Immature natural killer cell (primary cell): ENCODE results near the gene ITFG1. TPM values are rescaled to one million over a fixed set of nuclear protein-coding genes. Genes with fewer than 3 reads are reported as not detected.

ENCODE experiments used
- DNase-seq, 3 donors: peaks; one replicate each; pipeline ENCODE4 v3.0.0; 2022; ENCODE audit warnings: mixed read lengths in 1 of 3
- H3K27ac Mint-ChIP-seq, 6 donors: one replicate each; pipeline ENCODE4 v1.8.0; 2020; ENCODE audit warnings: mixed read lengths in 6 of 6, mild to moderate bottlenecking in 5 of 6, inconsistent platforms in 4 of 6, moderate library complexity in 3 of 6
- H3K27me3 Mint-ChIP-seq, 3 donors: one replicate each; pipeline ENCODE4 v1.8.0; 2020 to 2021; ENCODE audit warnings: low read depth in 3 of 3, mild to moderate bottlenecking in 3 of 3, mixed read lengths in 3 of 3, moderate library complexity in 3 of 3, inconsistent platforms in 1 of 3
- H3K36me3 Mint-ChIP-seq, 3 donors: one replicate each; pipeline ENCODE4 v1.8.0; 2020; ENCODE audit warnings: mixed read lengths in 3 of 3, inconsistent platforms in 2 of 3, mild to moderate bottlenecking in 2 of 3
- H3K4me1 Mint-ChIP-seq, 2 donors: one replicate each; pipeline ENCODE4 v1.8.0; 2020; ENCODE audit warnings: inconsistent platforms in 2 of 2, mild to moderate bottlenecking in 2 of 2, mixed read lengths in 2 of 2, moderate library complexity in 1 of 2
- H3K4me3 Mint-ChIP-seq, 5 donors: one replicate each; pipeline ENCODE4 v1.8.0; 2020; ENCODE audit warnings: mild to moderate bottlenecking in 5 of 5, mixed read lengths in 5 of 5, inconsistent platforms in 3 of 5, moderate library complexity in 3 of 5
- H3K9me3 Mint-ChIP-seq, 6 donors: one replicate each; pipeline ENCODE4 v1.8.0; 2020; ENCODE audit warnings: mild to moderate bottlenecking in 6 of 6, mixed read lengths in 6 of 6, inconsistent platforms in 4 of 6, moderate library complexity in 3 of 6
- polyA plus RNA-seq, 3 donors: library from polyadenylated mRNA; unstranded; fragments of 300-500 nt; fragmentation: Illumina TruSeq; gene quantifications; one replicate each; pipeline ENCODE4 v1.2.3, GENCODE V29; 2021

Gene ITFG1
- polyA plus RNA-seq, 3 donors from 2014 or later: 23.3 to 52.6 (median 38.2) TPM

DNA sequence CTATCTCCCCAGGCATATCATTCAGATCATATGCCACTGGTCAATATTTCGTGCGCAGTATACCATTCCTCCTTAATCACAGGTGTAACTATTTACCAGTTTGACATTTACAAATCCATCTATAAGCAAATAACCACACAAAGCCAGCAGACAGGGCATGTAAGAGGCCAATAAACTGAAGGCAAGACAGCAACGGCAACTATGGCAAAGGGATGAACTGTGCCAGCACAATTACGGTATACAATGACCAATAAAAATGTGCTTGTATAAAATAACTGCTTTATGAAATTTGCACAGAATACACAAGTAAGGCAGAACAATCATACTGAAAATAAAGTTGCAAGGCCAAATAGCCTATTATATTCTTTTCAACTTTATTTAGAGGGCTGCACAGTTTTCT lies 326.3 kb downstream of the ITFG1 start:
- no peak overlapping the region for H3K4me3 Mint-ChIP-seq
- no peaks in the 10 kb centered on the region for H3K36me3 Mint-ChIP-seq
- H3K27ac Mint-ChIP-seq: no peak overlapping the region
- H3K27me3 Mint-ChIP-seq: peaks cover 1 to 5% (median 3%) of the 10 kb centered on the region in 3 donors
- DNase-seq: no peak
- no peaks in the 10 kb centered on the region for H3K4me1 Mint-ChIP-seq
- no peaks in the 10 kb centered on the region for H3K9me3 Mint-ChIP-seq

DNA sequence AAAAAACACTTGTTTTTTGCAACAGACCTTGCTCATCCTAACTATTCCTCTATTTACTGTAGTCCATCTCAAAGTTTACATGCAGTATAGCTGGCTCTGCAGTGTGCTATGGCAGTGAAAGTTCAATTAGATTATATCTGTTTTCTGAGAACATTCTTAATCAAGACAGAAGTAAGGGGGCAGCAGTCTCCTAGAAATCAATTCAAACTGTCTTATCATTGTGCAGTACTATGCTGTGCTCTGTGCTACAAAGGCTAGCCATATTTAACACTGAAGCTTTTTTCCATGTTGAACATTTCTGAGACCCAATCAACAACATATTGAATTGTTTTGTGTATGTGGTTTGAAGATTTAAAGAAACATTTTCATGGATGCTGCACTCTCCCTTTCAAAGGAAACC lies 328.6 kb downstream of the ITFG1 start:
- Mint-ChIP-seq H3K27me3 (peaks cover 1 to 7% (median 3%) of the 10 kb centered on the region in 3 donors), H3K9me3 (no peaks in the 10 kb centered on the region), H3K27ac (no peak overlapping the region), H3K4me3 (no peak overlapping the region), H3K36me3 (no peaks in the 10 kb centered on the region), H3K4me1 (no peaks in the 10 kb centered on the region)
- DNase-seq: no peak

DNA sequence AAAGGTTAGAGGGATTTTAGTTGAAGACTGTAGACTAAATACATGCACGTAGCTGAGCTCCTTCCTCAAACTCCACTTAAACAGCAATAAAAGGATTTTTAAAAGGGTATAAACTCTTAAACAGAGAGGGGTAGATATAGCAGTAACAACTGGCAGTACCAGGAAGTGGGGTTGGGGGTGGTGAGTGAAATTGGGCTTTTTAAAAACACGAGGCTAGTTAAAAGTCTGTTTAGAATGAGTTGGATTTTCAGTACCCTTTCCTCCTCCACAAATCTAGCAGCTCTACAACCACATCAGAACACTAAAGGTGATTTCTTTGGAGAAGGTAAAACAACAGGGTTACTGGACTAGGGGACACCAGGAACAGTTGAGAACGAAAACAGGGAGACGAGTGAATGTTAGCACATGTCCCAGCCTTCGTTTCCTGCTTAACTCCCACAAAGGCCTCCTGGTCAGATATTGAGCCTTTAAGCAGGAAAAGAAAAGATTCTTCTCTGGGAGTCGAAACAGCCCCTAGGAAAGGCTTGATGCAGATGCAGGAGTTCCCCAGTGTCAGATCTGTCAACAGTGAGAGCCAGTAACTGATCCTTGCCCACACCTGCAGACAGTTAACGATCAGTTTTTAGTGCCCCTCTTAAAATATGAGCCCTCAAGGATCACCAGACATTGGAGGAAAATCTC lies 331.0 kb downstream of the ITFG1 start:
- H3K27ac Mint-ChIP-seq: no peak overlapping the region
- H3K36me3 Mint-ChIP-seq: no peaks in the 10 kb centered on the region
- peaks cover 3 to 9% (median 4%) of the 10 kb centered on the region in 3 donors for H3K27me3 Mint-ChIP-seq
- DNase-seq: no peak
- no peaks in the 10 kb centered on the region for H3K4me1 Mint-ChIP-seq
- no peaks in the 10 kb centered on the region for H3K9me3 Mint-ChIP-seq
- H3K4me3 Mint-ChIP-seq: no peak overlapping the region

DNA sequence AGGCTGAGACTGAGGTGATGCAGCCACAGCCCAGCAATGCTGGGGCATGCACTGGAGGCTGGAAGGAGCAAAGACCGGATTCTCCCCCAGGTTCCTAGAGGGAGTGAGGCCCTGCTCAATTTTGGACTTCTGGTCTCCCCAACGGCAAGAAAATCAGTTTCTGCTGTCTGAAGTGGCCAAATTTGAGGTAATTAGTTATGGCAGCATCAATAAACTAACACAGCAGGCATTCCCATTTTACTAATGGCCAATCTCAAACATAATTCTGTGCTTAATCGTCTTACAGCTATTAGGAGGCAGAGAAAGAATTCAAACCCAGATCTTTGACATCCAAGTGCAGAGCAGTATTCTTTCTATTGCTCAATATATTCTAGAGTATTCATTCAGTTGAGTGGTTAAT lies 333.3 kb downstream of the ITFG1 start:
- Mint-ChIP-seq H3K27me3 (peaks cover 3 to 9% (median 4%) of the 10 kb centered on the region in 3 donors), H3K27ac (no peak overlapping the region), H3K9me3 (no peaks in the 10 kb centered on the region), H3K36me3 (no peaks in the 10 kb centered on the region), H3K4me1 (no peaks in the 10 kb centered on the region), H3K4me3 (no peak overlapping the region)
- DNase-seq: no peak

DNA sequence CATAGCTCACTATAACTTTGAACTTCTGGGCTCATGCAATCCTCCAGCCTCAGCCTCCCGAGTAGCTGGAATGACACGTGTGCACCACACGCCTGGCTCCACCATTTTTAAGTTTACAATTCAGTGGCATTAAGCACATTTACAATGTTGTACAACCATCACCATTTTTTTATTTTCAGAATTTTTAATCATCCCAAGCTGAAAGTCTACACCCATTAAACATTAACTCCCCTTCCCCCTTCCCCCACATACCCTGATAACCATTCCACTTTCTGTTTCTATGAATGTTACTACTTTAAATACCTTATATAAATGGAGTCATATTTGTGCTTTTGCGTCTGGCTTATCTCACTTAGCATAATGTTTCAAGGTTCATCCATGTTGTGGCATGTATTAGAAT lies 335.1 kb downstream of the ITFG1 start:
- Mint-ChIP-seq H3K4me1 (no peaks in the 10 kb centered on the region), H3K27ac (no peak overlapping the region), H3K4me3 (no peak overlapping the region), H3K27me3 (peaks cover 0 to 7% (median 4%) of the 10 kb centered on the region in 3 donors), H3K9me3 (no peaks in the 10 kb centered on the region), H3K36me3 (no peaks in the 10 kb centered on the region)
- no peak for DNase-seq

DNA sequence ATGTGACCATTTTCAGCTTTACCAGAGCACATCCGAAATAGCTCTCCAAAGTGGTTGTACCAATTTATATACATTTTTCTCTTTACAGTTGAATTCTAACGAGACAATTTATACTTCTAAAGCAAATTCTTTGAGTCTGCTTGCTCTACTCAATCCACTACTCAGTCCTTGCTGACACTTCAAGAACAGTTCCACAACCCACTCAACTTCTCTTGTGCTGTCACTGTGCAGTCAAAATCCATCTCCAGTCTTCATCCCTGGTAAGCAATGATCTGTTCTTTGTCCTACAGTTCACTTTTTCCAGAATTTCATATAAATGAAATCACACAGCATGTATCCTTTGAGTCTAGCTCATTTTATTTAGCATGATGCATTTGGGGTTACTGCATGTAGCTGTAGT lies 347.7 kb downstream of the ITFG1 start:
- no peak for DNase-seq
- peaks cover 0 to 3% (median 0%) of the 10 kb centered on the region in 3 donors for H3K27me3 Mint-ChIP-seq
- no peaks in the 10 kb centered on the region for H3K36me3 Mint-ChIP-seq
- H3K4me1 Mint-ChIP-seq: no peaks in the 10 kb centered on the region
- no peak overlapping the region for H3K27ac Mint-ChIP-seq
- no peaks in the 10 kb centered on the region for H3K9me3 Mint-ChIP-seq
- no peak overlapping the region for H3K4me3 Mint-ChIP-seq

DNA sequence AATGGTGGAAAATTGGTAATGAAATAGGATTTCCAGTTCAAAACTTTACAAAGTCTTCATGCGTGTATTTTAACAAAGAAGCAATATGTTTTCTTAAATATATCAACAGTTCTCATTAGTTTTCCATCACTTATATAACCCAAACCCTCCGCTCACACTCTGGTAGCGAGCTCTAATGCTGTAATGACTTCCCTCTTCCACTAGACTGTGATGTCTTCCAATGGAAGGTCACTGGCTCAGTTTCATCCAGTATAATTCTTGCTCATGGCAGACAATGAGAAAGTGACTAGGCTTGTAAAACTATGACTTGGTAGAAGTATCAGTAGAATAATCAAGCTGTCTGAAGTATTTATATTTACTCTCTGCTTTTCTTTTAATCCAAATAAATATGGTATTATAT lies 349.9 kb downstream of the ITFG1 start:
- Mint-ChIP-seq H3K4me1 (no peaks in the 10 kb centered on the region), H3K27me3 (peaks cover 0 to 4% (median 2%) of the 10 kb centered on the region in 3 donors), H3K36me3 (no peaks in the 10 kb centered on the region), H3K4me3 (no peak overlapping the region), H3K27ac (no peak overlapping the region), H3K9me3 (no peaks in the 10 kb centered on the region)
- no peak for DNase-seq

DNA sequence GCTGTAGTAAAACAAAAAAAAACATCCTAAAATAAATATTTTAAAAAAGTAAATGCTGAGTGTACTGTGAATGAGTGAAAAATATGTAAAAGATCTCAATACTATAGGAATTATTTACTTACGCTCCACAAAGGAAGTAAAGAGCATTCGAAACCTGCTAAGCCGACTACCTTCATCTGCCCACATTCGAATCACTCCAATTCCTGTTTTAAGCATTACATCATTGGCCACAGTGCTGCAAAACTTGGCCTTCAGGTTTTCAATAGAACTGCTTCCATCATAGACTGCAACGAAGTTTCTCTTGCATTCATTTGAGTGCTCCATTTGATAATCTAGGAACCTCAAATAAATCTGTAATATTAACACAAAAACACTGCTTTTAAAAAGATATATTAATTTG lies 351.5 kb downstream of the ITFG1 start:
- H3K27me3 Mint-ChIP-seq: peaks cover 0 to 4% (median 2%) of the 10 kb centered on the region in 3 donors

More for the DNA sequence above, 351.5 kb downstream of the ITFG1 start:
- DNase-seq: no peak
- H3K4me3 Mint-ChIP-seq: no peak overlapping the region
- no peaks in the 10 kb centered on the region for H3K9me3 Mint-ChIP-seq
- no peaks in the 10 kb centered on the region for H3K4me1 Mint-ChIP-seq
- no peak overlapping the region for H3K27ac Mint-ChIP-seq
- H3K36me3 Mint-ChIP-seq: no peaks in the 10 kb centered on the region

Other genes starting within 250 kb of the ITFG1 start
- gene PHKB, start 268 bp upstream of the ITFG1 start, polyA plus RNA-seq: 10 to 100 TPM; 27.8 to 42.7 (median 30.6) TPM